Neural cell (in vitro differentiated cells): Measurements from ENCODE around the gene ZNF878. TPM values are rescaled to one million over a fixed set of nuclear protein-coding genes. Genes with fewer than 3 reads are reported as not detected.

Source experiments
- H2AFZ ChIP-seq: fragments of 200-600, 300-800 bp; sonication (generic), shearing (Covaris generic); 2 replicates; pipeline ENCODE4 v1.6.0; 2014; ENCODE audit warnings: low read depth, mild to moderate bottlenecking, antibody characterized with exemption, low read length, moderate library complexity
- H3F3A ChIP-seq: fragments of 200-600 bp; shearing (Covaris generic); 2 replicates; pipeline ENCODE4 v1.6.1; 2016; ENCODE audit warnings: mild to moderate bottlenecking, moderate library complexity, mixed read lengths, antibody characterized with exemption, low read length; ENCODE audit not compliant: insufficient read depth, poor library complexity, severe bottlenecking
- H3K27ac ChIP-seq: fragments of 200-600, 300-800 bp; sonication (generic), shearing (Covaris generic); 2 replicates; pipeline ENCODE4 v1.5.1; 2014; ENCODE audit warnings: mild to moderate bottlenecking, low read length, moderate library complexity
- H3K27me3 ChIP-seq: fragments of 300-800, 200-600 bp; sonication (generic), shearing (Covaris generic); 2 replicates; pipeline ENCODE4 v1.6.0; 2014; ENCODE audit warnings: mild to moderate bottlenecking, low read depth, low read length, moderate library complexity; ENCODE audit not compliant: insufficient read depth
- H3K36me3 ChIP-seq: fragments of 300-800, 200-600 bp; sonication (generic), shearing (Covaris generic); 2 replicates; pipeline ENCODE4 v1.5.1; 2014; ENCODE audit warnings: mild to moderate bottlenecking, antibody characterized with exemption, low read length, moderate library complexity; ENCODE audit not compliant: insufficient read depth
- H3K4me2 ChIP-seq: fragments of 300-800, 200-600 bp; sonication (generic), shearing (Covaris generic); 2 replicates; pipeline ENCODE4 v1.6.0; 2014; ENCODE audit warnings: mild to moderate bottlenecking, low read length
- H3K4me3 ChIP-seq: fragments of 300-800, 200-600 bp; sonication (generic), shearing (Covaris generic); 2 replicates; pipeline ENCODE4 v1.5.1; 2014; ENCODE audit warnings: mild to moderate bottlenecking, low read length, moderate library complexity
- H3K79me2 ChIP-seq: fragments of 200-600 bp; shearing (Covaris generic); replicated peaks from 2 replicates; pipeline ENCODE4 v1.6.0; 2014; ENCODE audit warnings: mild to moderate bottlenecking, low read length, moderate library complexity; ENCODE audit not compliant: insufficient read depth
- H3K9ac ChIP-seq: fragments of 300-800, 200-600 bp; sonication (generic), shearing (Covaris generic); 2 replicates; pipeline ENCODE4 v1.6.1; 2016; ENCODE audit warnings: mild to moderate bottlenecking, low read length, mixed read lengths
- H3K9me2 ChIP-seq: fragments of 200-600 bp; shearing (Covaris generic); 2 replicates; pipeline ENCODE4 v1.6.1; 2016; ENCODE audit warnings: mild to moderate bottlenecking, low read length, mixed read lengths; ENCODE audit not compliant: insufficient read depth
- H3K9me3 ChIP-seq: fragments of 200-600, 300-800 bp; sonication (generic), shearing (Covaris generic); 2 replicates; pipeline ENCODE4 v1.6.1; 2016; ENCODE audit warnings: mild to moderate bottlenecking, mixed run types, low read length, moderate library complexity, mixed read lengths
- H4K20me1 ChIP-seq: fragments of 200-600 bp; shearing (Covaris generic); 2 replicates; pipeline ENCODE4 v1.6.1; 2016; ENCODE audit warnings: mild to moderate bottlenecking, mixed run types; ENCODE audit not compliant: insufficient read depth
- EP300 ChIP-seq: fragments of 450-650 bp; conservative IDR thresholded peaks from 2 replicates; pipeline ENCODE4 v1.6.1; 2014; ENCODE audit warnings: antibody characterized with exemption, mild to moderate bottlenecking, moderate library complexity; ENCODE audit not compliant: poor library complexity, severe bottlenecking
- EZH2 ChIP-seq: fragments of 200-600, 300-800 bp; shearing (Covaris generic), sonication (generic); IDR thresholded peaks from 2 replicates; pipeline ENCODE4 v1.6.1; 2014; ENCODE audit warnings: antibody characterized with exemption, low read length, borderline replicate concordance, mild to moderate bottlenecking; ENCODE audit not compliant: insufficient read depth, poor library complexity, severe bottlenecking
- MXI1 ChIP-seq: fragments of 450-650 bp; conservative IDR thresholded peaks from 2 replicates; pipeline ENCODE4 v1.6.1; 2014; ENCODE audit warnings: antibody characterized with exemption, mild to moderate bottlenecking; ENCODE audit not compliant: poor library complexity, severe bottlenecking
- POLR2AphosphoS5 ChIP-seq: IDR thresholded peaks from 2 replicates; pipeline ENCODE4 v1.6.1; 2012
- RAD21 ChIP-seq: fragments of 450-650 bp; conservative IDR thresholded peaks from 2 replicates; pipeline ENCODE4 v1.6.1; 2014; ENCODE audit warnings: antibody characterized with exemption, mild to moderate bottlenecking, moderate library complexity
- REST ChIP-seq: IDR thresholded peaks from 2 replicates; pipeline ENCODE4 v1.6.1; 2012; ENCODE audit warnings: borderline replicate concordance
- SMC3 ChIP-seq: fragments of 450-650 bp; conservative IDR thresholded peaks from 2 replicates; pipeline ENCODE4 v1.6.1; 2014; ENCODE audit warnings: antibody characterized with exemption, mild to moderate bottlenecking, moderate library complexity; ENCODE audit not compliant: poor library complexity
- TAF1 ChIP-seq: IDR thresholded peaks from 2 replicates; pipeline ENCODE4 v1.6.1; 2012; ENCODE audit warnings: low read depth
- polyA minus RNA-seq: library from RNA; depleted of rRNA, polyadenylated mRNA; stranded (reverse); fragments of >200 nt; gene quantifications from 2 replicates; pipeline ENCODE4 v1.2.3, GENCODE V29; 2014
- polyA plus RNA-seq: library from polyadenylated mRNA; depleted of rRNA; stranded (reverse); fragments of >200 nt; gene quantifications from 2 replicates; pipeline ENCODE4 v1.2.3, GENCODE V29; 2014
- TF ChIP-seq, protein P1 (sequence below): fragments of 450-650 bp; IDR thresholded peaks from 2 replicates; pipeline ENCODE4 v1.5.1; 2014; ENCODE audit warnings: antibody characterized with exemption, mild to moderate bottlenecking, moderate library complexity; ENCODE audit not compliant: poor library complexity, severe bottlenecking

The ZNF878 gene
- polyA plus RNA-seq (0.21 TPM in 1 of 2 replicates, not detected in the other), polyA minus RNA-seq (0.24 and 0.93 TPM in 2 replicates)

DNA sequence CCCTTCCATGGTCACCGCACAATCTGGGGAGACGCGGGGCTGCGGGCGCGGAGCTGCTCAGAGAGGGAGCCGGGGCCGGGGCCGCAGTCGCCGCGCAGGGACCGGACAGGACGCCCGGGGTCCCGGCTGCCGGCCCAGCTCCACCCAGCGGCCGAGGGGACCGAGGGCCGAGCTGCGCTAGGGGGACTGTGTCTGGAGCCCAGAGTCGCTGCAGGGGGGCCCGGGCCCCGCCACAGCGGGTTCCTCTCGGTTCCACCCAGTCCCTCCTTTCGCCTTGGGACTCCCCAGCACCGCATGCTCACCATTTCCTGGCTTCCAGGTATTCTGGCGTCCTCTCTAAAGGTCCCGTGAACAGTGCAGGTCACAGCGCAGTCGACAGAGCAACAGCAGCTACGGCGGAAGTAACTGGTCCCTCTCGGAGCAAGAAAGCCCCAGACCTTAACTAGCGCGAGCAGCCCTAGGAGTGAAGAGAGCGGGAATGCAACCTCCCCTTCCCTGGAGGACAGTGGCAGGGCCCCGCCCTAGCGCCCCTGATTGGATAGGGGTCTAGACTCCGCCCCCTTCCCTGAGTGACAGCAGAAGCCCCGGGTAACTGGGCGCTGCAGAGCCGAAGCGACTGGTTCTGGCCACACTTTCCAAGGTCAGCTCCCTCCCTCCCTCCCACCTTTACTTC, at the start of gene ZNF878:
Gene ZNF878 (minus strand): TSS at position 465 of the 673 bp plus-strand sequence. CDS start 160 bp downstream, at position 305.
- Histone ChIP-seq H3K9ac (peak within 1 kb of the TSS; percentile 63), H2AFZ (peak within 1 kb of the TSS; percentile 33), H3K9me3 (no peaks in the 10 kb centered on the region), H3F3A (no peaks in the 10 kb centered on the region), H3K27me3 (no peaks in the 10 kb centered on the region), H3K36me3 (no peaks in the 10 kb centered on the region), H3K79me2 (no peaks in the 10 kb centered on the region), H3K4me2 (peak within 1 kb of the TSS; percentile 61), H4K20me1 (no peaks in the 10 kb centered on the region), H3K27ac (no peak within 1 kb of the TSS), H3K9me2 (no peaks in the 10 kb centered on the region), H3K4me3 (peak within 1 kb of the TSS; percentile 83)
- TF ChIP-seq POLR2AphosphoS5, result peak; percentile 82
- no peak for TF ChIP-seq EZH2
- TF ChIP-seq REST, result peak; percentile 76
- peak; percentile 41 for TF ChIP-seq MXI1
- TF ChIP-seq, protein P1, sequence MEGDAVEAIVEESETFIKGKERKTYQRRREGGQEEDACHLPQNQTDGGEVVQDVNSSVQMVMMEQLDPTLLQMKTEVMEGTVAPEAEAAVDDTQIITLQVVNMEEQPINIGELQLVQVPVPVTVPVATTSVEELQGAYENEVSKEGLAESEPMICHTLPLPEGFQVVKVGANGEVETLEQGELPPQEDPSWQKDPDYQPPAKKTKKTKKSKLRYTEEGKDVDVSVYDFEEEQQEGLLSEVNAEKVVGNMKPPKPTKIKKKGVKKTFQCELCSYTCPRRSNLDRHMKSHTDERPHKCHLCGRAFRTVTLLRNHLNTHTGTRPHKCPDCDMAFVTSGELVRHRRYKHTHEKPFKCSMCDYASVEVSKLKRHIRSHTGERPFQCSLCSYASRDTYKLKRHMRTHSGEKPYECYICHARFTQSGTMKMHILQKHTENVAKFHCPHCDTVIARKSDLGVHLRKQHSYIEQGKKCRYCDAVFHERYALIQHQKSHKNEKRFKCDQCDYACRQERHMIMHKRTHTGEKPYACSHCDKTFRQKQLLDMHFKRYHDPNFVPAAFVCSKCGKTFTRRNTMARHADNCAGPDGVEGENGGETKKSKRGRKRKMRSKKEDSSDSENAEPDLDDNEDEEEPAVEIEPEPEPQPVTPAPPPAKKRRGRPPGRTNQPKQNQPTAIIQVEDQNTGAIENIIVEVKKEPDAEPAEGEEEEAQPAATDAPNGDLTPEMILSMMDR, result no peak
- TF ChIP-seq TAF1, result peak; percentile 96
- TF ChIP-seq RAD21, result peak; percentile 34
- no peak for TF ChIP-seq SMC3
- TF ChIP-seq EP300, result no peak

GRCh38 chr19:12098040-12098439, 45.3 kb upstream of the ZNF878 start:
- Histone ChIP-seq H2AFZ (no peak overlapping the region), H3K4me3 (no peak overlapping the region), H3K27ac (no peak overlapping the region), H3K36me3 (no peaks in the 10 kb centered on the region), H3K79me2 (no peaks in the 10 kb centered on the region), H3K4me2 (no peak overlapping the region), H4K20me1 (no peaks in the 10 kb centered on the region), H3K9me3 (no peaks in the 10 kb centered on the region), H3K9ac (no peak overlapping the region), H3F3A (no peaks in the 10 kb centered on the region), H3K27me3 (no peaks in the 10 kb centered on the region), H3K9me2 (no peaks in the 10 kb centered on the region)
- no peak for TF ChIP-seq TAF1
- TF ChIP-seq MXI1, result no peak
- TF ChIP-seq, protein P1, result no peak
- TF ChIP-seq SMC3, result no peak
- TF ChIP-seq EZH2, result no peak
- TF ChIP-seq EP300, result no peak
- TF ChIP-seq POLR2AphosphoS5, result no peak
- no peak for TF ChIP-seq REST
- no peak for TF ChIP-seq RAD21
